K562 (cell line): ENCODE data around the gene RALY. TPM values are rescaled to one million over a fixed set of nuclear protein-coding genes. Genes with fewer than 3 reads are reported as not detected.

Experiments
- ATAC-seq: fragments of 200-7000 bp; cut with Tn5 transposase; 3 replicates; pipeline ENCODE4 v1.9.1; 2020; ENCODE audit warnings: moderate library complexity
- BruUV-seq: library from RNA; stranded (reverse); fragments of 400-500 nt; replicated peaks from 2 replicates; lab custom pipeline; 2021; lab: Mats Ljungman, UMichigan
- CTCF ChIA-PET: fragments of 300-600 bp; formaldehyde crosslinking; extraction: SDS; loops from one replicate; lab custom pipeline; 2021; ENCODE audit warnings: low intra/inter-chr PET ratio; lab: Yijun Ruan, JAX
- POLR2A ChIA-PET: fragments of 300-600, 350-650 bp; sonication (Branson Sonifier 250); formaldehyde crosslinking; extraction: SDS; loops from one replicate; lab custom pipeline; 2021; ENCODE audit warnings: antibody characterized with exemption, inconsistent platforms; lab: Yijun Ruan, JAX
- DNase-seq, 4 experiments: peaks; one replicate each; pipeline versions ENCODE4 v3.0.0 to v3.0.0-alpha.2; 2011 to 2018; ENCODE audit warnings: low spot score in 3 of 4, mixed read lengths in 3 of 4; ENCODE audit errors: extremely low read depth in 1 of 4
- FAIRE-seq: peaks from 2 replicates; lab custom pipeline; 2011; peaks lifted over from hg19 to GRCh38; lab: Jason Lieb, UNC
- H2AFZ ChIP-seq: 2 replicates; pipeline ENCODE4 v1.6.0; 2011; ENCODE audit warnings: low read depth, low read length, control low read depth, inconsistent platforms
- H3K27ac ChIP-seq: fragments of 200-600 bp; 3 replicates; pipeline ENCODE4 v1.8.0; 2011; ENCODE audit warnings: low read depth, mild to moderate bottlenecking, control low read depth, inconsistent platforms, low read length, moderate library complexity, mixed read lengths; ENCODE audit errors: extremely low read depth
- H3K27me3 ChIP-seq, 2 experiments: fragments of 300-600 bp in 1 of 2; 2 replicates in 1 of 2; 3 replicates in 1 of 2; pipeline versions ENCODE4 v1.6.0 to v1.8.0; 2011; ENCODE audit warnings: inconsistent platforms in 2 of 2, low read length in 2 of 2, mild to moderate bottlenecking in 1 of 2, mixed read lengths in 1 of 2, moderate library complexity in 1 of 2; ENCODE audit not compliant: control insufficient read depth in 2 of 2, insufficient read depth in 2 of 2
- H3K36me3 ChIP-seq: fragments of 300-600 bp; 3 replicates; pipeline ENCODE4 v1.8.0; 2011; ENCODE audit warnings: mild to moderate bottlenecking, low read length, inconsistent platforms; ENCODE audit not compliant: control insufficient read depth, insufficient read depth
- H3K4me1 ChIP-seq, 2 experiments: fragments of 200-600 bp in 1 of 2; replicated peaks in 1 of 2; 2 replicates in 1 of 2; 3 replicates in 1 of 2; pipeline versions ENCODE4 v1.5.1 to v1.8.0; 2011; ENCODE audit warnings: inconsistent platforms in 2 of 2, low read length in 2 of 2, mild to moderate bottlenecking in 1 of 2, mixed read lengths in 1 of 2, moderate library complexity in 1 of 2; ENCODE audit not compliant: control insufficient read depth in 2 of 2, insufficient read depth in 2 of 2
- H3K4me2 ChIP-seq: 2 replicates; pipeline ENCODE4 v1.6.1; 2011; ENCODE audit warnings: low read length, control low read depth, inconsistent platforms, mixed read lengths; ENCODE audit not compliant: insufficient read depth
- H3K4me3 ChIP-seq: fragments of 200-600 bp; sonication (generic), shearing (Covaris generic); 2 replicates; pipeline ENCODE4 v1.5.1; 2016; ENCODE audit warnings: control low read depth, inconsistent platforms
- H3K79me2 ChIP-seq: fragments of 200-600 bp; 3 replicates; pipeline ENCODE4 v1.8.0; 2011; ENCODE audit warnings: low read length, inconsistent platforms; ENCODE audit not compliant: control insufficient read depth, insufficient read depth
- H3K9ac ChIP-seq, 2 experiments: 2 replicates each; pipeline versions ENCODE4 v1.6.0 to v1.6.1; 2011; ENCODE audit warnings: low read depth in 2 of 2, low read length in 2 of 2, control low read depth in 1 of 2, inconsistent platforms in 1 of 2, mild to moderate bottlenecking in 1 of 2, mixed read lengths in 1 of 2; ENCODE audit not compliant: insufficient read depth in 1 of 2
- H3K9me1 ChIP-seq: one replicate; pipeline ENCODE4 v1.6.0; 2011; ENCODE audit warnings: inconsistent platforms, mild to moderate bottlenecking, low read length, moderate library complexity; ENCODE audit not compliant: control insufficient read depth, insufficient read depth
- H3K9me3 ChIP-seq: replicated peaks from 2 replicates; pipeline ENCODE4 v1.5.1; 2011; ENCODE audit warnings: low read depth, low read length, inconsistent platforms; ENCODE audit not compliant: control insufficient read depth, insufficient read depth
- H4K20me1 ChIP-seq: replicated peaks from 2 replicates; pipeline ENCODE4 v1.6.1; 2011; ENCODE audit warnings: low read length, inconsistent platforms, mixed read lengths; ENCODE audit not compliant: control insufficient read depth, insufficient read depth
- BCL6 ChIP-seq: fragments of 250-450 bp; sonication (Bioruptor Pico); IDR thresholded peaks from 2 replicates; pipeline ENCODE4 v1.4.0; 2020
- BDP1 ChIP-seq: IDR thresholded peaks from 3 replicates; pipeline ENCODE4 v1.6.1; 2011; ENCODE audit not compliant: insufficient read length, insufficient read depth
- DPF2 ChIP-seq: fragments of 450-650 bp; IDR thresholded peaks from 2 replicates; pipeline ENCODE4 v1.6.1; 2016
- PML ChIP-seq: IDR thresholded peaks from 2 replicates; pipeline ENCODE4 v1.6.1; 2012; ENCODE audit warnings: low read length, inconsistent platforms
- PURB ChIP-seq: sonication (generic); formaldehyde crosslinking; IDR thresholded peaks from 2 replicates; pipeline ENCODE4 v1.9.0; 2021; ENCODE audit warnings: low read depth, mild to moderate bottlenecking, missing genetic modification reagents
- RFX5 ChIP-seq: IDR thresholded peaks from 2 replicates; pipeline ENCODE4 v1.6.1; 2011; ENCODE audit warnings: low read depth, mild to moderate bottlenecking, improper control_type of control experiment, low read length
- SAFB ChIP-seq: fragments of 200-400 bp; formaldehyde crosslinking; IDR thresholded peaks from 2 replicates; pipeline ENCODE4 v1.6.1; 2017; ENCODE audit warnings: low read depth, low read length, borderline replicate concordance
- STAG1 ChIP-seq: sonication (generic); formaldehyde crosslinking; IDR thresholded peaks from 2 replicates; pipeline ENCODE4 v1.5.0; 2020; ENCODE audit warnings: missing genetic modification reagents, borderline replicate concordance
- ZNF121 ChIP-seq: sonication (generic); formaldehyde crosslinking; conservative IDR thresholded peaks from 2 replicates; pipeline ENCODE4 v1.8.0; 2022; ENCODE audit warnings: missing genetic modification reagents
- WGBS: fragments of 100-300 bp; shearing (Covaris generic); methylation state at CpG from one replicate; pipeline ENCODE4 v1.1.6; 2016; ENCODE audit warnings: low coverage, mixed read lengths; ENCODE audit not compliant: insufficient coverage; ENCODE audit errors: missing lambda C conversion rate; 5-methylcytosine and 5-hydroxymethylcytosine counted together
- in situ Hi-C: fragments of 300-500 bp; cut with MboI; formaldehyde crosslinking; loops from 4 replicates; pipeline ENCODE4 v1.15.0; 2018; ENCODE audit warnings: inconsistent platforms, mixed read lengths
- intact Hi-C: fragments of 100-400 bp; cut with micrococcal nuclease; formaldehyde crosslinking; loops from 2 replicates; pipeline ENCODE4 v1.14.2; 2022
- polyA plus RNA-seq, 8 experiments: library from polyadenylated mRNA; depleted of rRNA in 4 of 8; stranded (reverse) in 5 of 8; unstranded in 3 of 8; fragments of >200 nt; fragmentation: Nextera tagmentation in 2 of 8; fragmentation: Illumina TruSeq in 1 of 8; extraction: Ambion mirVana in 2 of 8; extraction: Trizol in 1 of 8; gene quantifications; 2 replicates each; pipeline versions ENCODE4 v1.2.1 to v1.2.3, GENCODE V29; 2011 to 2014; ENCODE audit warnings: inconsistent platforms in 1 of 8, missing spikeins in 1 of 8
- total RNA-seq, 7 experiments: library from RNA; depleted of rRNA in 6 of 7; stranded (reverse); fragments of >200 nt in 6 of 7; fragmentation: Illumina TruSeq in 2 of 7; extraction: Trizol in 2 of 7; gene quantifications; 2 replicates each; pipeline versions ENCODE4 v1.2.1 to v1.2.3, GENCODE V29; 2011 to 2021; ENCODE audit warnings: low replicate concordance in 1 of 7
- TF ChIP-seq, protein P1 (sequence below): fragments of 450-650 bp; IDR thresholded peaks from 2 replicates; pipeline ENCODE4 v1.6.1; 2016; ENCODE audit warnings: missing biosample characterization, missing genetic modification characterization
- TF ChIP-seq, protein P2 (sequence below): fragments of 250-450 bp; sonication (Bioruptor Pico); IDR thresholded peaks from 2 replicates; pipeline ENCODE4 v1.4.0; 2020; ENCODE audit warnings: mild to moderate bottlenecking, moderate library complexity

Gene RALY
- total and polyA plus RNA-seq, 9 of the 15 experiments (the other 6 are each of a cell fraction or from before 2014, with no cell fraction given) = 0.80 to 207 (median 128) TPM

DNA sequence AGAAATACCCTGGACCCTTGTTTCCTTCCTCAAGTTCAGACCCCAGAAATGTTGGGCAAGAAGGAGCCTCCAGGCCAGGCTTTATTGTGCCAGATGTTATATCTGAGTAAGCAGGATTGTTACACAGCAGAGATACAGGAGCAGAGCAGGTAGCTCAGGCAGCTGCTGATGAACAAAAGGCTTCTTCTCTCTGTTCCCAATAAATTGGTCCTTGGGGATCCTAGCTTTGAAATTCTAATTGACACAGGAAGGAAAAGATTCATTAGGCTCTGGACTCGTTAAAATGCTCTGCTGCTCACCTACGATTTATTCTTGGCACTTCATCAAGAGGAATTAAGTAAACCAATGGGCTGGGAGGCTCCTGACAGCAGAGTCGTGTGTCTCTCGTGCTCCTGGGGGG is 54.2 kb downstream of the RALY start:
- TF ChIP-seq BDP1 = no peak
- no peak for TF ChIP-seq DPF2
- TF ChIP-seq PML = no peak
- TF ChIP-seq PURB = no peak
- TF ChIP-seq ZNF121 (CRISPR knock-in tag) = no peak
- Histone ChIP-seq H3K4me1 (peaks cover 0 to 15% of the 10 kb centered on the region in 2 experiments; a peak in 2 of 5 replicates), H3K36me3 (peaks cover 18% of the 10 kb centered on the region; the same call in 2 of the 3 replicates), H3K79me2 (peaks cover 76% of the 10 kb centered on the region), H3K9ac (no peak overlapping the region), H3K9me1 (peaks cover 6% of the 10 kb centered on the region), H3K27me3 (no peaks in the 10 kb centered on the region), H3K4me2 (no peak overlapping the region), H3K27ac (no peak overlapping the region), H3K9me3 (no peaks in the 10 kb centered on the region), H2AFZ (no peak overlapping the region), H3K4me3 (no peak overlapping the region), H4K20me1 (peaks cover 27% of the 10 kb centered on the region)
- ChIA-PET POLR2A (interaction anchor here (1.5 kb wide), 1 partner anchor 31 kb away, joined by 5 read pairs; no protein-coding TSS in a partner anchor), CTCF (no interaction called here)
- DNase-seq (no peak), ATAC-seq (no peak), FAIRE-seq (no peak)
- in situ Hi-C loops (no loop called here), intact Hi-C loops (no loop called here)
- 78% methylated on average over 4 of the region's 4 CpGs for WGBS
- BruUV-seq = no TSS peak

DNA sequence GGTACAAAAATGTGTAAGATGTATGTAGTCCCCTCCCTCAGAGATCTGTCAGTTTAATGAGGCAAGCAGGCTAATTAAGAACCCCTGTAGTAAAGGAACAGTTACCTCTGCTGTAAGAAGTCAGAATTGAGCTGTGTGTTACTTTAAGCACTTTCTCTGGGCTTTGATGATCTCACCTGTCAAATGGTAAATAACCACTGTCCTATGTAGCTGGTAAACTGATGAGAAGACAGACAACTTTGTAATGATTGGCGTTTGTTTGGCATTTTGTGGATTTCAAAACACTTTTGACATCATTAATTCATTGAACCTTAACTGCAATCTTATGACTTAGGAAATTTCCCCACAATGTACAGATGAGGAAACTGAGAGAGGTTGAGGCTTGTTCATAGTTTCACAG is 55.7 kb downstream of the RALY start:
- H3K4me3 ChIP-seq = no peak overlapping the region
- WGBS = 24% methylated on average over 1 of the region's 1 CpG
- no peak overlapping the region for H3K9ac ChIP-seq
- DNase-seq (no peak), FAIRE-seq (no peak), ATAC-seq (no peak)
- peaks cover 17% of the 10 kb centered on the region; the same call in 2 of the 3 replicates for H3K36me3 ChIP-seq
- peaks cover 74% of the 10 kb centered on the region for H3K79me2 ChIP-seq
- BruUV-seq = no TSS peak
- no peak overlapping the region for H3K4me2 ChIP-seq
- H3K4me1 ChIP-seq = peaks cover 0 to 18% of the 10 kb centered on the region in 2 experiments; a peak in 2 of 5 replicates
- H4K20me1 ChIP-seq = peaks cover 31% of the 10 kb centered on the region
- H2AFZ ChIP-seq = no peak overlapping the region
- TF ChIP-seq, protein P1, sequence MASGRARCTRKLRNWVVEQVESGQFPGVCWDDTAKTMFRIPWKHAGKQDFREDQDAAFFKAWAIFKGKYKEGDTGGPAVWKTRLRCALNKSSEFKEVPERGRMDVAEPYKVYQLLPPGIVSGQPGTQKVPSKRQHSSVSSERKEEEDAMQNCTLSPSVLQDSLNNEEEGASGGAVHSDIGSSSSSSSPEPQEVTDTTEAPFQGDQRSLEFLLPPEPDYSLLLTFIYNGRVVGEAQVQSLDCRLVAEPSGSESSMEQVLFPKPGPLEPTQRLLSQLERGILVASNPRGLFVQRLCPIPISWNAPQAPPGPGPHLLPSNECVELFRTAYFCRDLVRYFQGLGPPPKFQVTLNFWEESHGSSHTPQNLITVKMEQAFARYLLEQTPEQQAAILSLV (tag) = no peak
- no peak for TF ChIP-seq BCL6 (CRISPR knock-in tag)
- no peak for TF ChIP-seq RFX5
- no peak for TF ChIP-seq STAG1 (CRISPR knock-in tag)
- TF ChIP-seq, protein P2, sequence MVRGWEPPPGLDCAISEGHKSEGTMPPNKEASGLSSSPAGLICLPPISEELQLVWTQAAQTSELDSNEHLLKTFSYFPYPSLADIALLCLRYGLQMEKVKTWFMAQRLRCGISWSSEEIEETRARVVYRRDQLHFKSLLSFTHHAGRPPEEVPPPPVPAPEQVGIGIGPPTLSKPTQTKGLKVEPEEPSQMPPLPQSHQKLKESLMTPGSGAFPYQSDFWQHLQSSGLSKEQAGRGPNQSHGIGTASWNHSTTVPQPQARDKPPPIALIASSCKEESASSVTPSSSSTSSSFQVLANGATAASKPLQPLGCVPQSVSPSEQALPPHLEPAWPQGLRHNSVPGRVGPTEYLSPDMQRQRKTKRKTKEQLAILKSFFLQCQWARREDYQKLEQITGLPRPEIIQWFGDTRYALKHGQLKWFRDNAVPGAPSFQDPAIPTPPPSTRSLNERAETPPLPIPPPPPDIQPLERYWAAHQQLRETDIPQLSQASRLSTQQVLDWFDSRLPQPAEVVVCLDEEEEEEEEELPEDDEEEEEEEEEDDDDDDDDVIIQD (CRISPR knock-in tag) = no peak
- TF ChIP-seq SAFB = no peak
- ChIA-PET CTCF (no interaction called here), POLR2A (interaction anchor here (0.6 to 1.4 kb wide), 6 partner anchors 11 to 365 kb away, joined by 3 to 4 read pairs (median 3); no protein-coding TSS in a partner anchor)
- intact Hi-C loops = no loop called here
- no peaks in the 10 kb centered on the region for H3K9me3 ChIP-seq
- in situ Hi-C loops = no loop called here
- H3K27ac ChIP-seq = no peak overlapping the region
- H3K27me3 ChIP-seq = no peaks in the 10 kb centered on the region
- H3K9me1 ChIP-seq = peaks cover 6% of the 10 kb centered on the region
